Activated T-cell treated with anti-CD3 and anti-CD28 coated beads, Interleukin-2, amount 50 U/mL, for 4 hours (primary cell): ENCODE data around the gene ZNF277. TPM values are rescaled to one million over a fixed set of nuclear protein-coding genes. Genes with fewer than 3 reads are reported as not detected.
"Not testable (repeated sequence)": the region's sequence is repeated elsewhere in the genome, so short reads cannot be mapped to it uniquely, and the experiment has no call there.

Source experiments
- ATAC-seq, 2 donors: fragments of 200-7000 bp; cut with Tn5 transposase; one replicate each; pipeline ENCODE4 v1.10.0; 2021
- DNase-seq: peaks from one replicate; pipeline ENCODE4 v3.0.0-alpha.2; 2020
- H3K27me3 Mint-ChIP-seq: one replicate; pipeline ENCODE4 v1.8.0; 2021; ENCODE audit warnings: low read depth, mixed read lengths
- H3K36me3 Mint-ChIP-seq: one replicate; pipeline ENCODE4 v1.8.0; 2022; ENCODE audit warnings: mixed read lengths; ENCODE audit not compliant: insufficient read depth
- H3K4me1 Mint-ChIP-seq: one replicate; pipeline ENCODE4 v1.8.0; 2021; ENCODE audit warnings: low read depth, mixed read lengths
- H3K4me3 Mint-ChIP-seq: one replicate; pipeline ENCODE4 v1.8.0; 2021; ENCODE audit warnings: mild to moderate bottlenecking, moderate library complexity, mixed read lengths
- H3K9me3 Mint-ChIP-seq: one replicate; pipeline ENCODE4 v1.8.0; 2021; ENCODE audit warnings: mixed read lengths
- total RNA-seq, 3 donors: library from RNA; stranded (reverse); gene quantifications; one replicate each; pipeline ENCODE4 v1.2.1, GENCODE V29; 2021

Gene ZNF277
- total RNA-seq, 3 donors from 2014 or later: 11.3 to 13.9 (median 13.0) TPM

DNA sequence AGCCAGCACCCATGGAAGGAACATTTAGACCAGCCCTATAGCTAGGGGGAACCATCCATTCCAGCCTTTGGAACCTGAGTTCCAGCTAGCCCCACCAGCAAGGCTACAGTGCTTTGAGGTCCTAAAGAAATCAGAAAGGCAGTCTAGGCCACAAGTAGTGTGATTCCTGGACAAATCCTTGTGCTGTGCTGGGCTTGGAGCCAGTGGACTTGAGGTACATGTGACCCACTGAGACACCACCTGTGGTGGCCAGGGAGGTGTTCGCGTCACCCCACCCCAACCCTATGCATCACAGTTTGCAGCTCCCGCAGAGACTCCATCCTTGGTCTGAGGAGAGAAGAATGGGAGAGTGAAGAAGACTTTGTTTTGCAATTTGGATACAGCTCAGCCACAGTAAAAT is 31.8 kb downstream of the ZNF277 start:
- ATAC-seq (no peak), DNase-seq (no peak)
- Mint-ChIP-seq H3K4me1 (peaks cover 2% of the 10 kb centered on the region), H3K4me3 (no peak overlapping the region), H3K36me3 (peaks cover 23% of the 10 kb centered on the region), H3K9me3 (peaks cover 24% of the 10 kb centered on the region), H3K27me3 (no peaks in the 10 kb centered on the region)

DNA sequence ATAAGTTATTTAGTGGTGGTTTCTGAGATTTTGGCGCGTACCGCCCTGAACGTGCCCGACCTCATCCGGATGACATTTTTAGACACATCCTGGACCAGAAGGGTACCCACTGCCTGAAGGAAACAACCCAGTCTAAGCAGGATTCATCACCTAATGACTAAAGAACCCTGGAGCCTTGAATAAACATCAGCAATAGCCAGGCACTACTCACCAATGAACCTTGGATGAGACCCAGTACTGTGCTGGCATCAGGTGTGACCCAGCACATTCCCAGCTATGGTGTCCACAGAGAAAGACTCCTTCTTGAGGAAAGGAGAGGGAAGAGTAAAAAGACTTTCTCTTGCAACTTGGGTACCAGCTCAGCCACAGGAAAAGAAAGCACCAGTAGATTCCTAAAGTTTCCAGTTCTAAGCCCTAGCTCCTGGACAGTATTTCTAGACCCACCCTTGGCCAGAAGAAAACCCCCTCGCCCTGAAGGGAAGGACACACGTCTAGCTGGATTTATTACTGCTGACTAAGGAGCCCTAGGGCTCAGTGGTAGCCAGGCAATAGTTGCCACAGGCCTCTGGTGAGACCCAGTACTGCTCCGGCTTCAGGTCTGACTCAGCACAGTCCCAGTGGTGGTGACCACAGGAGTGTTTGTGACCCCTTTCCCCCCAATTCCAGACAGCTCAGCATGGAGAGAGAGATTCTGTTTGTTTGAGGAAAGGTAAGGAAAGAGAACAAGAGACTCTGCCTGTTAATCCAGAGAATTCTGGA is 32.5 kb downstream of the ZNF277 start:
- Mint-ChIP-seq H3K27me3 (no peaks in the 10 kb centered on the region), H3K4me3 (no peak overlapping the region), H3K4me1 (peaks cover 2% of the 10 kb centered on the region), H3K36me3 (peaks cover 23% of the 10 kb centered on the region), H3K9me3 (peaks cover 22% of the 10 kb centered on the region)
- no peak for DNase-seq
- no peak for ATAC-seq

DNA sequence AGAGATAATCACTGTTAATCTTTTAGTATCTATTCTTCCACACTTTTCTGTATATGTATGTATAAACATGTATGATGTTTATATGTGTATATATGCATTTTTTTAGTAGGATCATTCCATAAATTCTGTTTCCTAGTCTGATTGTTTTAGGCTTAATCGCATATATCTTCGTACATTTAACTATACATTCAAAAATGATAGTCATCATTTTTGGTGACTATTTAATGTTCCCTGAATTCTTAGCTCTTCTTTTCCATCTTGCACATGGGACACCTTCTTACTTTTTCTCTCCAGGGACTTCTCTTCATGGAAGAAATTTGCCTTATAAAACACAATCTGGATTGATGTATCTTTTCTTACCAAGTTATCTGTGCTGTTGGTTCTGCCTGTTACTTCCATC is 42.1 kb downstream of the ZNF277 start:
- H3K27me3 Mint-ChIP-seq: no peaks in the 10 kb centered on the region
- DNase-seq: no peak
- H3K4me1 Mint-ChIP-seq: peaks cover 20% of the 10 kb centered on the region
- no peak overlapping the region for H3K4me3 Mint-ChIP-seq
- ATAC-seq: no peak
- no peaks in the 10 kb centered on the region for H3K9me3 Mint-ChIP-seq
- H3K36me3 Mint-ChIP-seq: peaks cover 14% of the 10 kb centered on the region

DNA sequence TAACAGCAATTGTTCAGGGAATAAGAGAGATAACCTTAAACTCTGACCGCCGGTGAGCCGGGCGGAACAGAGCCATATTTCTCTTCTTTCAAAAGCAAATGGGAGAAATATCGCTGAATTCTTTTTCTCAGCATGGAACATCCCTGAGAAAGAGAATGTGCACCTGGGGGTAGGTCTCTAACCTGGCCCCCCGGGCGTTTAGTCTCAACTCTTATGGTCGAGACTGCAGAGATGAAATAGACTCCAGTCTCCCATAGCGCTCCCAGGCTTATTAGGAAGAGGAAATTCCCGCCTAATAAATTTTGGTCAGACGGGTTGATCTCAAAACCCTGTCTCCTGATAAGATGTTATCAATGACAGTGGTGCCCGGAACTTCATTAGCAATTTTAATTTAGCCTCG is 43.5 kb downstream of the ZNF277 start:
- H3K36me3 Mint-ChIP-seq: peaks cover 13% of the 10 kb centered on the region
- not testable (repeated sequence) for ATAC-seq, DNase-seq, H3K9me3 Mint-ChIP-seq, H3K4me3 Mint-ChIP-seq, H3K27me3 Mint-ChIP-seq
- H3K4me1 Mint-ChIP-seq: peaks cover 31% of the 10 kb centered on the region

DNA sequence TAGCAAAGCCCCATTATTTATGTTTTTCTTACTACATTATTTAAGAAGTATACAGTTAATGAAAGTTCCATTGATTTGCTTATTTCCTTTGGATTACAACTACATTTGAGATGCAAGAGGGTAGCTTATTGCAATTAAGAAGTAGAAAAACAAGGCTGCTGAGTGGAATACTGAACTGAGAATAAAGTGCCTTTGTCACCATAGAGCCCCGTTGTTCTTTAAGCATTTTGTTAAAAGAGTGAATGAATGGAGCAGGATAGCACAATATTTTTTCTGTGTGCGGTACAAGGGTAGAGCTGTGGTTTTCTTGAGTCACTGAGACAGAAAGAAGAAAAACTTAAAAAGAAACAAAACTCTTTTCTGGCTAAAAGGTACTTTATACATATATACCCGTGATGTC is 45.6 kb downstream of the ZNF277 start:
- peaks cover 34% of the 10 kb centered on the region for H3K4me1 Mint-ChIP-seq
- H3K4me3 Mint-ChIP-seq: no peak overlapping the region
- H3K27me3 Mint-ChIP-seq: no peaks in the 10 kb centered on the region
- peaks cover 7% of the 10 kb centered on the region for H3K36me3 Mint-ChIP-seq
- ATAC-seq: no peak
- no peaks in the 10 kb centered on the region for H3K9me3 Mint-ChIP-seq
- no peak for DNase-seq

DNA sequence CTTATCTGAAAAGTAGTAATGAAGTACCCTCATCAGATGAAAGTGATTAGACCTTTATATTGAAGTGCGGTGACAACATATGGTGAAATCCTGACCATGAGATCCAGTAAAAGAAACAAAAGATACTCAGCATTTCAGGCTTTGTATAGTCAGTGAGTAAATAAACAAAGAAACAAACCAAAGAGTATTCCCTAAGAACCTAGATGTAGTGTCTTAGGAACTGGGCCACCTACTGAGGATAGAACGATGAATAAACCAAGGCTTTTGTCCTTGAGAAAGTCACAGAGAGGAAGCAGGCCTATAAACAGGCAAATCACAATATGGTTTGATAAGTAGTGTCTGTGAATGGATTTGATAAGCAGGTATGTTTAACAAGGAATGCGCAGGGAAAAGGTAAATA is 46.2 kb downstream of the ZNF277 start:
- peaks cover 7% of the 10 kb centered on the region for H3K36me3 Mint-ChIP-seq
- H3K4me3 Mint-ChIP-seq: no peak overlapping the region
- peaks cover 34% of the 10 kb centered on the region for H3K4me1 Mint-ChIP-seq
- ATAC-seq (no peak), DNase-seq (no peak)
- no peaks in the 10 kb centered on the region for H3K27me3 Mint-ChIP-seq
- H3K9me3 Mint-ChIP-seq: no peaks in the 10 kb centered on the region

DNA sequence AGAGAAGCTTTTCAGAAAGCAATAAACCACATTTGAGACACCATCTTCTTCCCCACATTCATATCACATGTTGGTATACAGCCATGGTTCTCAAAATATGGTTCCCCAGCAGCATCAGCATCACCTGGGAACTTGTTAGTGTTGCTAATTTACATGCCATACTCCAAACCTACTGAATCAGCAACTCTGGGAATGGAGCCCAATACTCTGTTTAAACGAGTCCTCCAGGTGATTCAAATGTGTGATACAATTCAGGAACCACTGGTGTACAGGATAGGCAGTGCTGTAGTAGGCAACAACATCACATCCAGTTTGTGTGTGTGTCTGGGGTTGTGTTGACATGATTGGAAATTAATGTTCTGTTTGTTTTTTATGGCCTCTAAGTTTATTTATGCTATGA is 47.7 kb downstream of the ZNF277 start:
- no peaks in the 10 kb centered on the region for H3K9me3 Mint-ChIP-seq
- peaks cover 34% of the 10 kb centered on the region for H3K4me1 Mint-ChIP-seq
- DNase-seq: no peak
- H3K36me3 Mint-ChIP-seq: peaks cover 4% of the 10 kb centered on the region
- ATAC-seq: no peak
- no peak overlapping the region for H3K4me3 Mint-ChIP-seq
- no peaks in the 10 kb centered on the region for H3K27me3 Mint-ChIP-seq

DNA sequence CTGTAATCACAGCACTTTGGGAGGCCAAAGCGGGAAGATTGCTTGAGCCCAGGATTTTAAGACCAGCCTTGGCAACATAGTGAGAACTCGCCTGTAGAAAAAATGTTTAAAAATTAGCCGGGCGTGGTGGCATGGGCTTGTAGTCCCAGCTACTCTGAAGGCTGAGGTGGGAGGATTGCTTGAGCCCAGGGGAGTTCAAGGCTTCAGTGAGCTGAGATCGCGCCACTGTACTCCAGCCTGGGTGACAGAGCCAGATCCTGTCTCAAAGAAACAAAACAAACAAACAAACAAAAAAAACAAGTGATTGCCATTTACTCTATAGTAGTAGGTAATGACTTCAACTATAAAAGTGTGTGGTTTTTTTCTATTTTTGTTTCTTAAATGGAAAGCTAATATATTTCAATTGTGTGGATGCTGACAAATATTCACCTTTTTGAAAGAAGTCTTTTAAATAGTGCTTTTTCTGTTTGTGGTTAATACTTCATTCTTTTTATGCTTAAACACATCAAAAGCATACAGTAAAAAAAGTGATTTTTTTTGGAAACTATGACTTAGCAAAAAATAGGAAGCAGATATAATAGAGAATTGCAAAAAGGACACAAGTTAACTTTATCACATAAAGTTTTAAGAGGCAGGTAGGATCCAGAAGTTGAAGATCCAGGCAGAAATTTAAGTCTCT is 48.4 kb downstream of the ZNF277 start:
- Mint-ChIP-seq H3K27me3 (no peaks in the 10 kb centered on the region), H3K36me3 (peaks cover 4% of the 10 kb centered on the region), H3K9me3 (no peaks in the 10 kb centered on the region), H3K4me1 (peaks cover 31% of the 10 kb centered on the region), H3K4me3 (no peak overlapping the region)
- DNase-seq (no peak), ATAC-seq (no peak)

DNA sequence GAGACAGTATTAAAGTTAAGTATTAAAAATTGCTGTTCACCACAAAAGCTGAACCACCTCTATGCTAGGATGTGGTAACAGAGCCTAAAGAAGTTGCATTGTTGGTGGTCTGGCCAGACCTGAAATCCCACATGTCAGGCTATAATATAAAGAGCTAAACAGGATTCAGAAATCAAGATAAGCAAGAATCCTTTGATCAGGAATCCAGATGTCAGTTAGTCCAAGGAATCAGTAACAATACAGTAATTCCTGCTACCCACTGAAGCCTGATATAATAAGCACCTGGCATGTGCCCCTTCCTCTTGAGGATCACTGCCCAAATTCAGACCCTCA is 48.9 kb downstream of the ZNF277 start:
- Mint-ChIP-seq H3K9me3 (no peaks in the 10 kb centered on the region), H3K4me3 (no peak overlapping the region), H3K27me3 (no peaks in the 10 kb centered on the region), H3K4me1 (peaks cover 31% of the 10 kb centered on the region), H3K36me3 (peaks cover 2% of the 10 kb centered on the region)
- DNase-seq: no peak
- no peak for ATAC-seq

DNA sequence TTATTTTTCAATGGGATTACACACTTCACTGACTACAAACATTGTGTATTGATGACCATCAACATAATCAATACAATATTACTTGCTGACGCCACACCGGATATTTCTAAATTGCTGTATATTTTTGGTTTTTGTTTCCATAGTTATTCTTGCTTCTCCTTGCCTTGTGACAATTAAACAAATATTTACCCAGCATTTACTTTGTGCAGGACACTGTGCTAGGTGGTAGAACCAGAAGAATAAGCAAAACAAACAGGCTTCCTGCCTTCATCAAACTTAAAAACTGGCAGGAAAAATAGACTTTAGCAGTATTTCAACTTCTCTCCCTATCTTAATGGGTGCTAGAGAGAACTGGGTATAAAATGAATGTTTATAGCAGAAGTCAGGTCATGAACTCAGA is 50.6 kb downstream of the ZNF277 start:
- H3K9me3 Mint-ChIP-seq: no peaks in the 10 kb centered on the region
- DNase-seq (no peak), ATAC-seq (no peak)

DNA sequence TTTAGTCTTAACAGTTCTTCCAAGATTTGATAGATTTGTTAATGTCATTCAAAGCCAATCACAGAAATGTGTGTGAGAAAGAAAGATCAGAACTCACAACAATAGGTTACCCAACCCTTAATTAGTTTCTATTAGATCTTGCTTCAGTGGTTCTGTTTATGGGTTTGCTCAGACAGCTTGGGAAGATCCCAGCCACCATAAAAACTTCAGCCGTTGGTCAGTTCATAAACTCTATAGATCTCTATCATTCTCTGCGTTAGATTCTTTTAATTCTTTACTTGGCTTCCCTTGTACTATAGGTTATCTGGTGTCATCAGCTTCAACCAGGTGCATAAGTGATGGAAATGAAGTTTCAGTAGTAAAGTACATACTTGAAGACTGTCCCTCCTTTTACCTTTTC is 54.4 kb downstream of the ZNF277 start:
- H3K27me3 Mint-ChIP-seq: no peaks in the 10 kb centered on the region
- ATAC-seq (no peak), DNase-seq (no peak)
- peaks cover 29% of the 10 kb centered on the region for H3K4me1 Mint-ChIP-seq
- no peaks in the 10 kb centered on the region for H3K9me3 Mint-ChIP-seq
- H3K4me3 Mint-ChIP-seq: no peak overlapping the region
- peaks cover 1% of the 10 kb centered on the region for H3K36me3 Mint-ChIP-seq

More for the DNA sequence above, 50.6 kb downstream of the ZNF277 start:
- Mint-ChIP-seq H3K4me1 (peaks cover 28% of the 10 kb centered on the region), H3K27me3 (no peaks in the 10 kb centered on the region), H3K36me3 (peaks cover 3% of the 10 kb centered on the region), H3K4me3 (no peak overlapping the region)

DNA sequence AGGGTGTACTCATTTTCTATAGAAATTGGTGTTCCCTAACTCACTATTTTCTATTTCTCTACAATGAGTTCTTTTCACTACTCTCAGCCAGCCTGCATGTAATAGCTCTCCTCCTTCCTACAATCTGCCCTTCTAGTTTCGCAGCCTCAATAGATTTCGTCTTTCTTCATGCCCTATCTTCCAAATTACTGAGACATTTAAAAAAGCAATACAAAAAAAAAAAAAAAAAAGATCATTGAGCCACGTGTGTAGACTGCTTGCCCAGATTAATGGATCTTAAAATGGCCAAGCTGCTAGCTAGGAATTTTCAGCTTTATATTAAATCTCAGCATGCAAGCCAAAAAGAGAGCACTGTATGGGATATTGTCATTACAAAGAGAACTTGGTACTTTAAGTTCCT is 55.5 kb downstream of the ZNF277 start:
- ATAC-seq: no peak
- peaks cover 36% of the 10 kb centered on the region for H3K4me1 Mint-ChIP-seq
- peaks cover 1% of the 10 kb centered on the region for H3K36me3 Mint-ChIP-seq
- H3K9me3 Mint-ChIP-seq: no peaks in the 10 kb centered on the region
- H3K4me3 Mint-ChIP-seq: no peak overlapping the region
- no peak for DNase-seq
- H3K27me3 Mint-ChIP-seq: no peaks in the 10 kb centered on the region

DNA sequence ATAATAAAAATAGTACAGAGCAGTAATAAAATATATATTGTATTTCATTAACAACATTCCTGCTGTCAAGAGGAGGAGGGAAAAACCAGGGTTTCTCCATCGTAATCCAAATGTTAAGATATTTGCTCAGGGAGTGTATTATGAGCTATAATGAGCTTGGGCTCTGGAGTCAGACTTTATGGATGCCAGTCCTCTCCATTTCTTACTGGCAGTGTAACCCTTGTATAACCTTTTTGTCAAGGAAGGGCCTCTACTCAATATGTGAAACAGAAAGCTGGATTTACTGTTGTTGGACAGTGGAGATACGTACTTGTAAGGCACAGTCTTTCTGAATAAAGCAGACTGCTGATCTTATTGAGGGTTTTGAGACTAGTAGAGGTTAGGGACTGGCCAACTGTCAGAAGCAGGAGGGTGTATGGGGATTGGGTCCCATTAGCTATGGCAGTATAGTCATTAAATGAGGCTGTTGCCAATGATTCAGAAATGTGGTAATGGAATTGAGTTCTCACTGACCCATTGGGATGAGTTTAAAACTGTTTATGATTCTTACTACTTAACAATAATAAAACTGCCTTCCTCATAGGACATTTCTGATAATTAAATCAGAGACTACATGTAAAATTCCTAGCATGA is 56.5 kb downstream of the ZNF277 start:
- Mint-ChIP-seq H3K27me3 (no peaks in the 10 kb centered on the region), H3K36me3 (peaks cover 3% of the 10 kb centered on the region), H3K4me3 (no peak overlapping the region), H3K9me3 (no peaks in the 10 kb centered on the region), H3K4me1 (peaks cover 41% of the 10 kb centered on the region)
- DNase-seq (no peak), ATAC-seq (no peak)

DNA sequence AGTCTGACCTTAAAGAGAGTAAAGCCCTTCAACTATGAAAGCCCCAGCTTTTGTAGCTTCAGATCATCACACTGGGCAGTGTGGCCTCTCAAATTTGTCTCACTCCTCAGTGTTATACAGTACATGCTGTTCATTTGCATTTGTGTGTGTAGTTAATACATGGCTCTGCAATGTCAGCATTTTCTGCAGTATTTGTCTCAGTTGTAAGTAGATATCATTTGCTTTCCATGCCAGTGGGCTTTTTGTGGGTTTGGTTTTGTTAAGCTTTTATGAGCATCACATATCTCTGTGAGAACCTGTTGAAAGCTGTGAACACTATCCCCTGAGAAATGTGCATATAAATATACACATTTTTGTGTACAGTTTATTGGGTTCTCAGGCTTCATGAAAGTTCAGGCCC is 57.0 kb downstream of the ZNF277 start:
- no peaks in the 10 kb centered on the region for H3K27me3 Mint-ChIP-seq
- no peaks in the 10 kb centered on the region for H3K9me3 Mint-ChIP-seq
- peaks cover 42% of the 10 kb centered on the region for H3K4me1 Mint-ChIP-seq
- no peak overlapping the region for H3K4me3 Mint-ChIP-seq
- peaks cover 3% of the 10 kb centered on the region for H3K36me3 Mint-ChIP-seq
- ATAC-seq (no peak), DNase-seq (no peak)

DNA sequence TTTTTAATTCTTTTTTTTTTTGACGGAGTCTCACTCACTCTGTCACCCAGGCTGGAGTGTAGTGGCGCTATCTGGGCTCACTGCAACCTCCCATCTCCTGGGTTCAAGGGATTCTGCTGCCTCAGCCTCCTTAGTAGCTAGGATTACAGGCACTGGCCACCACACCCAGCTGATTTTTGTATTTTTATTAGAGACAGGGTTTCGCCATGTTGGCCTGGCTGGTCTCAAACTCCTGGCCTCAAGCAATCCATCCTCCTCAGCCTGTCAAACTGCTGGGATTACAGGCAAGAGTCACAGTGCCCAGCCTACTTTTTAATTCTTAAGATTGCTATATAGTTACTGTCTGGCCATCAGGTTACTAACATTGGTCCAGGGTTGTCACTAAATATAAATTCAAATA is 59.6 kb downstream of the ZNF277 start:
- H3K36me3 Mint-ChIP-seq: peaks cover 5% of the 10 kb centered on the region
- DNase-seq: no peak
- H3K4me3 Mint-ChIP-seq: no peak overlapping the region
- peaks cover 42% of the 10 kb centered on the region for H3K4me1 Mint-ChIP-seq
- H3K9me3 Mint-ChIP-seq: no peaks in the 10 kb centered on the region
- no peaks in the 10 kb centered on the region for H3K27me3 Mint-ChIP-seq
- ATAC-seq: no peak
